K562 (cell line): ENCODE results near the gene USP35. TPM values are rescaled to one million over a fixed set of nuclear protein-coding genes. Genes with fewer than 3 reads are reported as not detected.

Experiments
- ARID1B ChIP-seq: fragments of 450-650 bp; IDR thresholded peaks from 2 replicates; pipeline ENCODE4 v1.6.1; 2016; ENCODE audit warnings: antibody characterized with exemption, mild to moderate bottlenecking, inconsistent platforms
- ATF2 ChIP-seq: sonication (generic); formaldehyde crosslinking; IDR thresholded peaks from 2 replicates; pipeline ENCODE4 v1.8.1; 2022; ENCODE audit warnings: missing genetic modification reagents
- BHLHE40 ChIP-seq: IDR thresholded peaks from 2 replicates; pipeline ENCODE4 v1.6.1; 2011; ENCODE audit warnings: low read length, improper control_type of control experiment
- BRD9 ChIP-seq: fragments of 450-650 bp; IDR thresholded peaks from 2 replicates; pipeline ENCODE4 v1.6.1; 2018; ENCODE audit warnings: low read depth; ENCODE audit not compliant: partially characterized antibody
- DACH1 ChIP-seq: fragments of 450-650 bp; IDR thresholded peaks from 2 replicates; pipeline ENCODE4 v1.6.1; 2018; ENCODE audit not compliant: partially characterized antibody
- HDAC2 ChIP-seq: fragments of 450-650 bp; IDR thresholded peaks from 2 replicates; pipeline ENCODE4 v1.6.1; 2016; ENCODE audit warnings: mild to moderate bottlenecking
- ID3 ChIP-seq, 2 experiments: fragments of 250-450 bp in 1 of 2; fragments of 450-650 bp in 1 of 2; sonication (Bioruptor Pico) in 1 of 2; IDR thresholded peaks; 2 replicates each; pipeline versions ENCODE4 v1.6.1 to v1.8.0; 2016 to 2021; ENCODE audit warnings: mild to moderate bottlenecking in 2 of 2, moderate library complexity in 2 of 2, missing compliant biosample characterization in 1 of 2, missing genetic modification characterization in 1 of 2
- MTA3 ChIP-seq: fragments of 450-650 bp; formaldehyde crosslinking; IDR thresholded peaks from 2 replicates; pipeline ENCODE4 v1.6.1; 2017; ENCODE audit warnings: mild to moderate bottlenecking, borderline replicate concordance
- RB1 ChIP-seq: fragments of 450-650 bp; IDR thresholded peaks from 2 replicates; pipeline ENCODE4 v1.6.1; 2017; ENCODE audit warnings: low read depth, mild to moderate bottlenecking
- REST ChIP-seq, 2 experiments: fragments of 450-650 bp; formaldehyde crosslinking in 1 of 2; IDR thresholded peaks; 2 replicates each; pipeline versions ENCODE4 v1.4.0 to v1.6.1; 2014 to 2020; ENCODE audit warnings: mild to moderate bottlenecking in 2 of 2, borderline replicate concordance in 1 of 2, low read depth in 1 of 2
- TEAD4 ChIP-seq, 2 experiments: sonication (generic) in 1 of 2; formaldehyde crosslinking in 1 of 2; IDR thresholded peaks; 2 replicates each; pipeline versions ENCODE4 v1.6.1 to v1.8.0; 2012 to 2022; ENCODE audit warnings: borderline replicate concordance in 1 of 2, inconsistent platforms in 1 of 2, low read length in 1 of 2, mild to moderate bottlenecking in 1 of 2, missing genetic modification reagents in 1 of 2
- TOE1 ChIP-seq, 2 experiments: fragments of 450-650 bp in 1 of 2; sonication (generic) in 1 of 2; formaldehyde crosslinking in 1 of 2; IDR thresholded peaks; 2 replicates each; pipeline versions ENCODE4 v1.7.1 to v1.8.0; 2016 to 2022; ENCODE audit warnings: borderline replicate concordance in 2 of 2, mild to moderate bottlenecking in 2 of 2, antibody characterized with exemption in 1 of 2, inconsistent platforms in 1 of 2, low read depth in 1 of 2, missing genetic modification reagents in 1 of 2, moderate library complexity in 1 of 2
- ZBTB2 ChIP-seq: fragments of 450-650 bp; IDR thresholded peaks from 2 replicates; pipeline ENCODE4 v1.6.1; 2016; ENCODE audit warnings: antibody characterized with exemption
- ZEB2 ChIP-seq: fragments of 450-650 bp; IDR thresholded peaks from 2 replicates; pipeline ENCODE4 v1.6.1; 2016
- ZNF175 ChIP-seq: fragments of 200-800 bp; sonication (Bioruptor generic); IDR thresholded peaks from 2 replicates; pipeline ENCODE4 v1.6.1; 2016; ENCODE audit warnings: low read depth, mild to moderate bottlenecking, missing genetic modification characterization, missing compliant biosample characterization
- ZNF316 ChIP-seq: fragments of 450-650 bp; IDR thresholded peaks from 2 replicates; pipeline ENCODE4 v1.6.1; 2016
- polyA plus RNA-seq, 8 experiments: library from polyadenylated mRNA; depleted of rRNA in 4 of 8; stranded (reverse) in 5 of 8; unstranded in 3 of 8; fragments of >200 nt; fragmentation: Nextera tagmentation in 2 of 8; fragmentation: Illumina TruSeq in 1 of 8; extraction: Ambion mirVana in 2 of 8; extraction: Trizol in 1 of 8; gene quantifications; 2 replicates each; pipeline versions ENCODE4 v1.2.1 to v1.2.3, GENCODE V29; 2011 to 2014; ENCODE audit warnings: inconsistent platforms in 1 of 8, missing spikeins in 1 of 8
- total RNA-seq, 7 experiments: library from RNA; depleted of rRNA in 6 of 7; stranded (reverse); fragments of >200 nt in 6 of 7; fragmentation: Illumina TruSeq in 2 of 7; extraction: Trizol in 2 of 7; gene quantifications; 2 replicates each; pipeline versions ENCODE4 v1.2.1 to v1.2.3, GENCODE V29; 2011 to 2021; ENCODE audit warnings: low replicate concordance in 1 of 7

Gene USP35
- total and polyA plus RNA-seq, 9 of the 15 experiments (the other 6 are each of a cell fraction or from before 2014, with no cell fraction given) = 0.01 to 4.8 (median 3.6) TPM

- TF ChIP-seq TOE1 (IDR thresholded peaks at IDR 0.05; ENCODE audit: borderline replicate concordance) (no peak), TOE1 (CRISPR knock-in tag; IDR thresholded peaks at IDR 0.05; ENCODE audit: borderline replicate concordance, low read depth) (no peak), ID3 (CRISPR knock-in tag; IDR thresholded peaks at IDR 0.05) (no peak), ID3 (tag; IDR thresholded peaks at IDR 0.05) (peak; percentile 89), BHLHE40 (peak; percentile 28; the same call in 1 of the 2 replicates), ZBTB2 (peak; percentile 56; the same call in 1 of the 2 replicates), ZEB2 (0 out of 2 replicates have a peak, but pooled peaks have one; percentile 35), TEAD4 (IDR thresholded peaks at IDR 0.05; ENCODE audit: low read length) (peak; percentile 17; the same call in 1 of the 2 replicates), TEAD4 (CRISPR knock-in tag; IDR thresholded peaks at IDR 0.05; ENCODE audit: borderline replicate concordance) (no peak), RB1 (0 out of 2 replicates have a peak, but pooled peaks have one; percentile 44), BRD9 (peak; percentile 25), ATF2 (CRISPR knock-in tag) (no peak), ZNF175 (CRISPR knock-in tag) (0 out of 2 replicates have a peak, but pooled peaks have one; percentile 44), HDAC2 (peak; percentile 77), MTA3 (no peak), REST (IDR thresholded peaks at IDR 0.05; ENCODE audit: borderline replicate concordance) (peak; percentile 45), REST (CRISPR knock-in tag; IDR thresholded peaks at IDR 0.05; ENCODE audit: low read depth) (no peak), DACH1 (peak; percentile 17), ZNF316 (peak; percentile 60), ARID1B (peak; percentile 79)
Measured at GRCh38 chr11:78256962-78257361, 68.2 kb downstream of the USP35 start (continued).
